HPDE6-E6E7 (cell line): ENCODE results near the gene ERGIC1.
"Not testable (repeated sequence)": the region's sequence is repeated elsewhere in the genome, so short reads cannot be mapped to it uniquely, and the experiment has no call there.

ENCODE experiments used
- DNase-seq: peaks from one replicate; pipeline ENCODE4 v3.0.0; 2011; ENCODE audit warnings: missing footprints; ENCODE audit errors: extremely low spot score

ERGIC1 gene

DNA sequence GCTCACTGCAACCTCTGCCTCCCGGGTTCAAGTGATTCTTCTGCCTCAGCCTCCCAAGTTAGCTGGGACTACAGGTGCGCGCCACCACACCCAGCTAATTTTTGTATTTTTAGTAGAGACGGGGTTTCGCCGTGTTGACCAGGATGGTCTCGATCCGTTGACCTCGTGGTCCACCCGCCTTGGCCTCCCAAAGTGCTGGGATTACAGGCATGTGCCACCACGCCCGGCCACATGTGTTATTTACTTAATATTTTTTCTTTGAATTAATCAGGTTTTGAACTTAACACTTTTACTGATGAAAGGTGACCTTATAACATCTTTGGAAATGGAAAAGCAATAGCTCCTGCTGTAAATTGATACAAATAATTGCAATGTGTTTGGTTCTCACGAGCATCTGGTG is 13.5 kb downstream of the ERGIC1 start:
- not testable (repeated sequence) for DNase-seq

DNA sequence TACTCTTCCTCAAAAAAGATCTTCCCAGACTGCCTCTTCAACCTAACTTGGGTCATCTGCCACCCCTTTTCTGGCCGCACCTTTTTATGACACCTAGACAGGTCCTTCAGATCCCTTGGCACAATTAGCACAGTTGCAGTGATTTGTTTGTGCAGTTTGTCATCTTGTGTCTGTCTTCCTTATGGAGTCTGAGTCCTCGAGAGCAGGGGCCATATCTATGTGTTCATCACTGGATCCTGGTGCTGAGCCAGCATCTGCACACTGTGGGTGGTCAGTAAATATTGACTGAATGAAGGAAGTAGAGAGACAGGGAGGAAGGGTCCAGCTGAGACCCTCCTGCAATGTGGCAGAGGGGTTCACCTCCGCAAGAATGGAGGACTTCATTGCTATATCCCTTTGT is 14.4 kb downstream of the ERGIC1 start:
- DNase-seq: no peak

DNA sequence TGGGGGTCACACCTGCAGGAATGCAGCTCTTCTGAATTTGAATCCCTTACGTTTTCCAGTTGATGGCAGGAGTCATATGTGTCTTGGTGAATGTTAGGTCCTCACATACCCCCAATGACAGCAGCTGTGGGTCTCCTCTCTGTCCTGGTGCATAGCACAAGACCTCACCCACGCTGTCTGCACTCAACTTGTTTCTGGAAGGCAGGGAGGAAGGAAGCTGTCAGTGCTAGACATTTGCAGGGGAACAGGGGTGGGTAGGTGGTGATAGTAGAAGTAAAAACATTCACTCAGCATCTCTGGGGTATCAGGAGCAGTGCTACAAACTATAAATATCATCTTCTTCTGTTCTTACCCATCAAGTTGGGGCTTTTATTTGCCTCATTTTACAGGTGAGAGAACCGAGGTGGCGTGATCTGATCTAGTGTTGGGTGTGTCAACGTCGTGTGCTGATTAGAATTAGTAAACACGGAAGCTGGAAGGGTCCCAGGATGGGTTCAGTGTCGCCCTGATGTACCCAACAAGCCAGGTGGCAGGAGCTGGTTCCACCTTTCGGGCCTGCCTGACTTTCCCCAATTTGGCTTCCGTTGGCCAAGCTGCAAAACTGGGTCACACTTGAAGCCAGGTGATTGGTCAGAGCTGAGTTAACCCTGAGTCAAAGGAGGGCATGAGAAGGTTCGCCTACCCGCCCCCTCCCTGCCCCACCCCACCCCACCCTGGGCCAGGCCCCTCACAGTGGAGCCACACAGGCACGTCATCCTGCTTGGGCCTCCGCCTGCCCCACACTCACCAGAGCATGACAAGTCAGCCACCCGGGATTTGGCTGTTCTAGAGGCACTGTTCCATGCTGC is 15.8 kb downstream of the ERGIC1 start:
- DNase-seq: peak; percentile 51

DNA sequence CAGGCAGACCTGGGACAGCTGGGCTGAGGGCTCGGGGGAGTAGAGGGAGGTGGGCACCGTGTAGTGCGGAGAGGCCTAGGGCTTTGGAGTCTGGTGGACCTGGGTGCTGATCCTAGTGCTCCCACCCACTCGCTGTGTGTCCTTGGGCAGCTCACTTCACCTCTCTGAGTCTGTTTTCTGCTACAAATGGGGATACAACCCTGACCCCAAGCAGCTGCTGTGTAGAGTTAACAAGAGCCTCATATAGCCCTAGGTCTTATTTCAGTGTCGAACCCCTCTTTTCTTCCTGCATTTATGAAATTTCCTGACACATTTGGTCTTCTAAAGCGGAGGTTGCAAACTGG is 16.4 kb downstream of the ERGIC1 start:
- DNase-seq: no peak

DNA sequence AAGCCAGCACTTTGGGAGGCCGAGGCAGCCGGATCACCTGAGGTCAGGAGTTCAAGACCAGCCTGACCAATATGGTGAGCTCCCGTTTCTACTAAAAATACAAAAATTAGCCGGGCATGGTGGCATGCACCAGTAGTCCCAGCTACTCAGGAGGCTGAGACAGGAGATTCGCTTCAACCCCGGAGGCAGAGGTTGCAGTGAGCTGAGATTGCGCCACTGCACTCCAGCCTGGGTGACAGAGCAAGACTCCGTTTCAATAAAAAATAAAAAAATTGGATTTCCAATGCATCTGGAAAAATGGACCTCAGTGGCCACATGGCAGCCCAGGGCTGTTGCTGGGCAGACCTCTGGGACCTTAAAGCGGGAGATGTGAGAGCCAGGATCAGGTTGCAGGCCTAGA is 17.2 kb downstream of the ERGIC1 start:
- DNase-seq: not testable (repeated sequence)

DNA sequence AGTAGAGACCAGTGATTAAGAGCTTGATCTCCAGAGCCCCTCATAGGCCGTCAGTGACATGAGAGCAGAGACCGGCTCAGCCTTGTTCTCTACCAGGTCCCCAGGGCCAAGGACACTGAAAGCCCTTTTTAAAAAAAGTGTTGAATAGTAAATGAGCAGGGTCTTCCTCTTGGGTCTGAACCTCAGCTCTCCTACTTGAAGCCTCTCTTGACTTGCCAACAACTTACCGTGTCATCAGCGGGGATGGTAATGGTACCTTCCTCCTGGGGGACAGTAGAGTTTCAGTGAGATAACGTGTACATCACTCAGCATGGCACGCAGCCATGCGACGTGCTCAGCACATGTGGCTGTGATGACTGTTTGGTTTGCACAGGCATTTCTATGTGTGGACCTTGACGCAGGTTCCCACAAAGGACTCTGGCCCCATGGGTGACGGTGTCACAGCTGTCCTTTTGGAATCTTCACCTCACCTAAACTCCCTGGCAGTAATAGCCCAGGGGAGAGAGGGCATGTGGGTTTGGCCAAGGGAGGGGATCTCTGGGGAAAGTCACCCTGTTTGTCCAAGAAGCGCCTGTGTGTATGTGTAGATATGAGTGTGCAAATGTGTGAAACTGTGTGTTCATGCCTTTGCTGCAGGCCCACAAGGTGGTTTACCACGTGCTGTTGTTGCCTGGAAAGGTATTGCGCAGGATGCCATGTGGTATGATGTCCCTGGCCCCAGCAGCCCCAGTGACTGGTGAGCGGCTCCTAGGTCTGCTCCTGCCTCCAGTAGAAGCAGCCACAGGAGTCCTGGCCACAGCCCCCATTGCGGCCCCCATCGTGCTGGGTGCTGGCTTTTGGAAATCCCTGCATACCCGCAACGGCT is 18.7 kb downstream of the ERGIC1 start:
- no peak for DNase-seq

DNA sequence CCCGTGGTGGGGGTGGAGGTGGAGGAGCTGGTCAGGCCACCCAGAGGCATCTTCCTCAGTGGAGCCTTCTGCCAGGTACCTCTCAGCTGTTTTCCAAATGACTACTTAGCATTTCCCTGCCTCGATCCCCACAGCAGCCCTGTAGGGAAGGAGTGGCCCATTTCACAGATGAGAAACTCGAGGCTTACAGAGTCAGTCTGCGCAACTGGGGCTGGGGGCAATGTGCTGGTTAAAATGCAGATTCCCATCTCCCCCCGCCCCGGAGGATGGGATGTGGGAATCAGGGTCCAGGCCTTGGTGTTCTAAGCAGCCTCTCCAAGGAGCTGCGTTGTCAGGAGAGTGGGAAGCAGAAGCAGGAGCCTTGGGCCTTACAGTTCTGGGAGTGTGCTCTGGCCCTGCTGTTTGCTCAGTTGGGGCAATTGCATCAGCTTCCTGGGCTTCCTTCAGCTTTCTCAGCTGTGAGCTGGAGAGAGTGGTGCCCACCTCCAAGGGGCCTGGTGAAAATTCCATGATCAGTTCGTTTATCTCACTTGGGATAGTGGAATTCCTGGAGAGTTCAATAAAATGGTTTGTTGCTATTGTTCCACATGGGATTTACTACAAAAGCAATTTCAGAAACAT is 19.4 kb downstream of the ERGIC1 start:
- no peak for DNase-seq

DNA sequence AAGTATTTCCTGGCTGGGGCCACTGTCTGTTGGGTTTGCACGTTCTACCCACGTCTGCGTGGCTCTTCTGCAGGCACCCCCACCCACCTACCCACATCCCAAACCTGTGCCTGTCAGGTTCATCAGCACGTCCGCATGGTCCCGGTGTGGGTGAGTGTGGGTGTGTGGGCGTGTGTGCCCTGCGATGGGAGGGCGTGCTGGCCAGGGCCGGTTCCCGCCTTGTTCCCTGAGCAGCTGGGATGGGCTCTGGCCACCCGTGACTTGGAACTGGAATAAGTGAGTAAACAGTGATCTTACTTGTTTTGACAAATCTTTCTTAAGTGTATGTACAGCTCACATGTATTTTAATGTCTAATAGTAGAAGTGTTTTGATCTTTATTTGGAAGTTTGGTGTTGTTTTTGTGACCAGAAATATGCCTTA is 20.4 kb downstream of the ERGIC1 start:
- DNase-seq: no peak

DNA sequence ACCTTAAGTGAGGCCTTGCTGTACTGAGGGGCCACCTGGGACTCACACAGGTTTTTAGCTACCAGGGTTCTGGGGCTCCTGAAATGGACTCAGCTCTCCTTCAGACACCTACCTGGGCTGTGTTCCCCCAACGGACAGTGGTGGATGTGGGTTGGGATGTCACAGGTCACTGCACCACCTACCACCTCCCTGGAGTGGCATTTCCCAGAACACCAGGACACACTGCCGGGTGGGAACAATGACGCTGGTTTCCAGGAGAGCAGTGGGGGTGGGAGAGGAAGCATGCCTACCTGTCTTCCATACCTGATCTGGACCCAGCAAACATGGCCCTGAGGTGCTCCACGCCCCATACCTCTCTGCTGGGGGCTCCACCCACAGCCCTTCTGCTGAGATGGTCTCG is 20.9 kb downstream of the ERGIC1 start:
- no peak for DNase-seq

DNA sequence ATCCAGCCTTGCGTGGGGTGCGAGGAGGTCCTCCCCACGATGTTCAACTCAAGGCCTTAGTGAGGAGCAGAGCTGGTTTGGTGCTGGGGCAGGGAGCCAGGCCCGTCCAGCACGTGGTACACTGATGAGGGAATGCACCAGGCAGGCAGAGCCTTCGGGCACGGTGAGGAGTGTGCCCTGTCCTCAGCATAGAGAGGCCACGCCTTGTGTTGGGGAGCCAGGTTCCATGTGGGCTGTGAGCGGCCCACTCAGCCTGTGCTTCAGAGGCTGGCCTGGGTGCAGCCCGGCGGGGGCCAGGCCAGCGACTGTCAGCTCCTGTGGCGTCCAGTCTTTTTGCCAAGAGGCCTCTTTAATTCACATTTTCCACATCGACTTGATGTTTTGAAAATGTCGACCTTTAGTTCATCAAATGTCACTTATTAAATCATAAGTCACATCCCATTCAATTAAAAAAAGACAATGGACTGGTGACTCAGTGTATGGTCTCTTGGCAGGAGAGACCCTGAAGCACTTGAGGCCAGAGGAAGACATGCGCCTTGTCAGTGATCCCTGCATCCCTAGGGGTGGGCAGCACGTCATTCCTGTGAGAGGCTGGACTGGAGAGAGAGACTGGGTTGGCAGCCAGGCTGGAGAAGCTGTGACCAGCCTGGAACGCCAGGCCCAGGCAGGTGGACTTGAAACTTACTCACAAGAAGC is 21.7 kb downstream of the ERGIC1 start:
- no peak for DNase-seq

DNA sequence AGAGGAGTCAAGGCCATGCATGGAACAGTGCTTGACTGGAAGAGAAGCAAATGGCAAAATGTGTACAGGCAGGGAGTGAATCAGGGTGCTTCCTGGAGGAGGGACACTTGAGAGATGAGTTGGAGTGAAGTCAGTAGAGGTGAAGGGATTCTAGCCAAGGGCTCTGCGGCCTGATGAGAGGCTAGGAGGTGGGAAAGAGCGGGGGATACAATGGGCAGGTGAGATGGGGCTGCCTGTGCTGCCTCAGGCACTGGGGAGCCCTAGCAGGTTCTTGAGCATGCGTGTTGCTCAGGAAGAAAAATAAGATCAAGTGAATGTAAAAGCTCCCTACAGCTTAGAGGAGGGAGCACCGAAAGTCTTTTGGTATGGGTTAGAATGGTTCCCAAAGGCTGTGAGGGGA is 22.3 kb downstream of the ERGIC1 start:
- DNase-seq: no peak

DNA sequence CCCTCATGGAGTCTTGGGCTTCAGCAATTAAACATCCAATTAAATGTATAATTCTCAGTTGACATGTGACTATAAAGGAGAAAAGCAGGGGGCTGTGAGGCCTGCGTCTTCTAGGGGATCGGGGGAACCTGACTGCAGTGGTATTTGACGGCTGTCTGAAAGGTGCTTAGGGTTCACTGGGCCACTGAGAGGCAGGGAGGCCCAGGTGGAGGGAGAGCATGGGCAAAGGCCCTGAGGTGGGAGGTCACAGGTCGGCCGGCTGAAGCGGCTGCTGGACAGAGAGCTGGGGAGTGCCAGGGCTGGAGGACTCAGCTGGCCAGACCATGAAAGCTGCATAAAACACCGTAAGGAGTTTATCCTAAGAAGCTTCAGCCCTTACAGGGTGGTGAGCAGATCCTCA is 23.9 kb downstream of the ERGIC1 start:
- no peak for DNase-seq

DNA sequence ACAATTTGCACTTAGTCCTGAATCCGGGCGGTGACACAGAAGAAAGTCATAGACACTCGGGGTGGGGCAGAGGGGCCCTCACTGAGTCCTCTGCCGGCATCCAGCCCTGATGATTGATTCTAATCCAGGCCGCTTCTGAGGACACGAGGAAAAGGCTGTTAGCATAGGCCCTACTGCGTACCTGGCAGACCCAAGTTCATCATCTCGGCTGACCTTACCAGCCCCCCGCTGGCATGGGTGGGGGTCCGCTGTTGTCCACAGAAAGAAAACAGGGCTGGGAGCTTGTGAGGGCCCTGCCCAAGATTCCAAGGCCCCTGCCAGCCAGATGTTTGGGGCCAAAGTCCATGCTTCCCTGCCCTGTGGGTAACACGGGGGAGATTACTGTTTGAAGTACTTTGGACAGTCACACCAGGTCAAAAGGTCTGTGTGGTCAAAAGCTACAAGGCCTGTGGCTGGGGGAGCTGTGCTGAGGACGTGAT is 24.5 kb downstream of the ERGIC1 start:
- no peak for DNase-seq

DNA sequence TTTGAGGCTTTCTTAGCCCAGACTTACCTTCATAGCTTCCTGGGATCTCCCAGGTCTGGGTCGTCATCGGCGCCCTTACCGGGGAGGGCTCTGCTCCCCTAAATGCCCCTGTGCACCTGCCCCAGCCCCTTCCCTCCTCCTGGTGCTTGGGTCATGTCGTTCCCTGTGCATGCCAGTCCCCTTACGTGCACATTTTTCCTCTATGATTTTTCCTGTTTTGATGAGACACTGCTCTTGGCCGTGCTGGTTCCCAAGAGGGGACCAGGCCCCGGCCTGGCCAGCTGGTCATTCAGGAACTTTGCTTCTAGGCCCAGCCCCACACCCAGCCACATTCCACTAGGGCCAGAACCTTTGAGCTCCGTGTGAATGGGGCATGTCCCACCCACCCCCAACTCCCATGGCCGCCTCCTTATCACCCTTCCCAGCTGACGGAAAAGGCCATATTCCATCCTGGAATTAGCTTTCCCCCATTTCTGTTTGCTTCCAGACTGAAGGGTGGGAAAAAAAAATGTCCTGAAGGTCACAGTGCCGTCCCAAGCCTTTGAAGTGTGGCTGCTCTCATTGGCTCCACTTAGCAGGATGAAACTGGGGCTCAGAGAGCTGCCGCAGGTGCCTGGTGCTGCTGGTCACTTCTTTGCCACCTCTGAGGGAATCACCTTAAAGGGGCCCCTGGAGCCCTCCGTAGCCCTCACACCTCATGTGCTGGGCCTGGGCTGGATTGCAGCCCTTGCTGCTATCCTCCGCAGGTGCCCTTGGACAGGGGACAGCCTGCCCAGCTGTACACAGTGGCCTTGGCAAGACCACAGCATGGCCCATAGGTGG is 25.1 kb downstream of the ERGIC1 start:
- no peak for DNase-seq

DNA sequence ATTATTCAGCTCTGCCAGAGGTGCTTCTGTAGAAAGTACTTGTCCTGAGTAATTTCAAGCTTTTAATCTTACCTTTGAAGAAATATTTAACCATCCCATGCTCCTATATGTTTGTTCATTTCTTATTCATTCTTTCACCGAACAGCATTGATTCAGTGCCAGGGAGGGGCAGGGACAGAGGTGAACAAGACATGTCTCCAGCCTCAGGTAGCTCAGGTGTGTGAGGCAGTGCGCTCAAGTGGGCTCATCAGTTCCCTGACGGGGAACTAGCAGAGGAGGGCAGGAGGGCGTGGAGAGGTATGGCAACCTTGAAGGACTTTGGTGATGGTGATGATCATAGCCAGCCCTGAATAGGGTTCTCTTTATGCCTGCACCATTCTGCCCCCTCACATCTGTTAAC is 25.9 kb downstream of the ERGIC1 start:
- DNase-seq: no peak

DNA sequence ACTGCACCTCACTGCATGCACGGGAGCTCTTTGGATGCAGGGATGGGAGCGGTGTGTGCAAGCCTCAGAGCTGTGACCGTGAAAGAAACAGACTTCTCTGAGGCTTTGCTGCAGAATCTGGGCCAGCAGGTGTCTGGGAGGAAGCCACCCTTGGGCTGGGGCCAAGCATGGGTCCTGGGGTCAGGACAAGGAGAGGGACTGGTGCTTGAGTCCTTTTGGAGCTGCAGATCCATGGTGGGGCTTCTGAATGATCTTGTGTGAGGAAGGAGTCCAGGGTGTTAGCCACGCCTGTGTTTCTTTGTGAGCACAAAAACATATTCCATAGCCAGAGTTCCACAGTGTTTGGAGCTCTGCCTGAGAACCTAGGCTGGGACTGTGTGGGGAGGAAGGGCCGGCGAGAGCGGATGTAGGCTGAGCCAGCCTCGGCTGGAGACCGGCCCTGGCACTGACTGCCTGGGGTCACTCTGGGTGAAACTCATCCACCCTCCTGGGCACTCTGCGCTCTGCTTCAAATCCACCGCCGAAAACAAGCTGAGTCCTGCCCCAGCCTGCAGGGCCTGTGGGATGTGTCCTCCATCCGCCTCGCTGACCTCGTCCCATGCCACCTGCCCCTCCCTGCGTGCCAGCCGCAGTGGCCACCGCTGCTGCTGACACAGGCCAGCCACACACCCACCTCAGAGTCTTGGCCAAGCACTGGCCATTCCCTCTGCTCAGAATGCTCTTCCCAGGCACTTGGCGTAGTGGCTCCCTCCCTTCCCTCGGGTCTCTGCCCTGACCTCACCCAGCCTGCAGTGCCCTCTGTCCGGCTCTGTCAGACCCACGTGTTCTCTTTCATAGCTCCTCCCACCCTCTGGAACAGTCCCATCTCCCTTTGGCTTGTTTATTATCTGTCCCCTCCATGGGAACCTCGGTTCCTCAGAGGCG is 26.7 kb downstream of the ERGIC1 start:
- peak; percentile 54 for DNase-seq

DNA sequence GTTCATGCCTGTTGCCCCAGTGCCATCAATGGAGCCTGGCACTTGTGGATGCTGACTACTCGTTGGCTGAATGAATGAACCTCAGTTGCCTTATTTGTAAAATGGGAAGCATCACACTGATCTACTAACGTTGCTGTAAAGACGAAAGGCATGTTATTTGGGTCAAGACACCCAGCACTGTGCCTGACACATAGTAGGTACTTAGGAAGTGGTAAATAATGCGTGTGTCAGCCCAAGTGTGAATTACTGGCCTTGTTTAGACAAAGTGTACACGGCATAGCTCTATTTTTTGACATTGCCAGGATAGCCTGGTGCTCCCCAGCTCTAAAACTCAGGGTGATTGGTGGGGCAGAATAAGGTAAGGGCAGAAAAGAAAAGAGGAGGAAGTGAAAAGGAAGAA is 27.4 kb downstream of the ERGIC1 start:
- DNase-seq: no peak

DNA sequence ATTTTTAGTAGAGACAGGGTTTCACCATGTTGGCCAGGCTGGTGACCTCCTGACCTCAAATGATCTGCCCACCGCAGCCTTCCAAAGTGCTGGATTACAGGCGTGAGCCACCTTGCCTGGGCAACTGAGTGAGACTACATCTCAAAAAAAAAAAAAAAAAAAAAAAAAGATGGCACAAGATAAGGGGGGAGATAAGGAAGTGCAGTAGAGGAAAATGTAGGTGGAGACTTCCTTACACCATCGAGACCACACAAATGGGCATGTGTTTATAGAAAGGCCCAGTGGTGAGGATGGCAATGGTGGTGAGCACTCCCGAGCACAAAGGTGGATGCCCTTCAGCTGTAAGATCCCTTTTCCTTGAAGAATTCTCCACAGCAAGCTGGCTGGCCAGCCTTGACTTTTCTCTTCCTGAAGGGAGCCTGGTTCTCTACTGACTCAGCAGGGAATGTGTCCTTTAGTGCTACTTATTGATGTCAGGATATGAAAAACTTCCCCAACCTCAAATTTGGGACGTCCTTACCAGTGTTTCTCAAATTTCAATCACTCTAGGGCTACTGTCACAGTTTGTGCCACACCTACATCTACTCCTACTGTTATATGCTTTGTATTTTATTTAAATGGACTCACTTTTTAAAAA is 28.2 kb downstream of the ERGIC1 start:
- DNase-seq: no peak

DNA sequence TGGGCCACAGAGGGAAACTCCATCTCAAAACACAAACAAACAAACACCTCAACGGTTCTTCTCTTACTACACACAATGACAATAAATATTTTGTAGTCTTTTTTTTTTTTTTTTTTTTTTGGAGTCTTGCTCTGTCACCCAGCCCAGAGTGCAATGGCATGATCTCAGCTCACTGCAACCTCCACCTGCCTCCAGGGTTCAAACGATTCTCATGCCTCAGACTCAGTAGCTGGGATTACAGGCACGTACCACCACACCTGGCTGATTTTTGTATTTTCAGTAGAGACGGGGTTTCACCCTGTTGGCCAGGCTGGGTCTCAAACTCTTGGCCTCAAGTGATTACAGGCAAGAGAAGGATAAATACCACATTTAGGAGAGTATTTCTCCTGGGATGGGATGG is 30.1 kb downstream of the ERGIC1 start:
- not testable (repeated sequence) for DNase-seq
